ENCODE data around the gene TEKTIP1. TPM values are rescaled to one million over a fixed set of nuclear protein-coding genes. Genes with fewer than 3 reads are reported as not detected.

The TEKTIP1 gene
- total and polyA plus RNA-seq, 10 of the 15 experiments (the other 5 are each of a cell fraction or from before 2014, with no cell fraction given) = 0.18 to 2.6 (median 0.60) TPM; not detected in 5

GRCh38 chr19:3545669-3546034 lies 6.7 kb downstream of the TEKTIP1 start (continued):
- no peak for TF ChIP-seq ESRRA (IDR thresholded peaks at IDR 0.05; ENCODE audit: low read length)
- no peak for TF ChIP-seq GABPA (IDR thresholded peaks at IDR 0.05; ENCODE audit: low read depth)
- no peak for TF ChIP-seq CUX1 (IDR thresholded peaks at IDR 0.05; ENCODE audit: insufficient replicate concordance, low read depth, low read length)
- TF ChIP-seq RB1 (IDR thresholded peaks at IDR 0.05; ENCODE audit: borderline replicate concordance) = no peak
- TF ChIP-seq SMAD5 (IDR thresholded peaks at IDR 0.05; ENCODE audit: low read depth) = no peak
- TF ChIP-seq CEBPB (IDR thresholded peaks at IDR 0.05; ENCODE audit: borderline replicate concordance in 1 of 2, low read depth in 2 of 2, low read length in 2 of 2) = no peak
- no peak for TF ChIP-seq POLR2A (IDR thresholded peaks at IDR 0.05; ENCODE audit: low read depth, low read length)
- TF ChIP-seq SIX5 (IDR thresholded peaks at IDR 0.05; ENCODE audit: low read depth, low read length, severe bottlenecking) = no peak
- no peak for TF ChIP-seq IKZF2 (IDR thresholded peaks at IDR 0.05)
- no peak for TF ChIP-seq USF2 (IDR thresholded peaks at IDR 0.05; ENCODE audit: borderline replicate concordance, low read depth, low read length)
